HEK293 (cell line): ENCODE measurements around the gene GPR155.

Source experiments
- CTCF ChIA-PET: fragments of 350-600 bp; formaldehyde crosslinking; extraction: SDS; loops from one replicate; lab custom pipeline; 2021; ENCODE audit warnings: antibody characterized with exemption; lab: Yijun Ruan, JAX
- POLR2A ChIA-PET: fragments of 300-600 bp; formaldehyde crosslinking; extraction: SDS; loops from one replicate; lab custom pipeline; 2020; ENCODE audit warnings: antibody characterized with exemption, inconsistent platforms; lab: Yijun Ruan, JAX
- H3K27ac ChIP-seq: fragments of 200-500 bp; sonication (Bioruptor generic); 2 replicates; pipeline ENCODE4 v1.5.1; 2014; ENCODE audit warnings: low read depth, low read length, control low read depth, inconsistent platforms; ENCODE audit errors: extremely low read depth
- H3K36me3 ChIP-seq, 2 experiments: fragments of 200-500 bp in 1 of 2; sonication (Bioruptor generic) in 1 of 2; 1 replicate in 1 of 2; 2 replicates in 1 of 2; pipeline ENCODE4 v1.5.1; 2014 to 2017; ENCODE audit warnings: inconsistent platforms in 2 of 2, low read length in 2 of 2; ENCODE audit not compliant: control insufficient read depth in 2 of 2, insufficient read depth in 1 of 2
- H3K4me1 ChIP-seq: fragments of 200-500 bp; sonication (Bioruptor generic); 2 replicates; pipeline ENCODE4 v1.5.1; 2014; ENCODE audit warnings: mild to moderate bottlenecking, low read length, inconsistent platforms; ENCODE audit not compliant: control insufficient read depth, insufficient read depth
- H3K4me3 ChIP-seq: 2 replicates; pipeline ENCODE4 v1.5.1; 2011; ENCODE audit warnings: low read depth, mild to moderate bottlenecking, control low read depth, low read length, moderate library complexity
- H3K9me3 ChIP-seq: fragments of 200-500 bp; sonication (Bioruptor generic); 2 replicates; pipeline ENCODE4 v1.5.1; 2014; ENCODE audit warnings: low read depth, low read length, inconsistent platforms; ENCODE audit not compliant: control insufficient read depth, insufficient read depth
- GFI1B ChIP-seq: fragments of 450-650 bp; formaldehyde crosslinking; IDR thresholded peaks from 2 replicates; pipeline ENCODE4 v1.5.1; 2016; ENCODE audit warnings: missing biosample characterization, missing genetic modification characterization
- SP3 ChIP-seq: fragments of 450-650 bp; formaldehyde crosslinking; IDR thresholded peaks from 2 replicates; pipeline ENCODE4 v1.5.1; 2016; ENCODE audit warnings: missing biosample characterization, missing genetic modification characterization
- TRIM28 ChIP-seq: IDR thresholded peaks from 2 replicates; pipeline ENCODE4 v1.6.1; 2011; ENCODE audit warnings: low read length, control low read depth, borderline replicate concordance
- WT1 ChIP-seq: fragments of 450-650 bp; formaldehyde crosslinking; IDR thresholded peaks from 2 replicates; pipeline ENCODE4 v1.5.1; 2016; ENCODE audit warnings: missing biosample characterization, missing genetic modification characterization
- ZNF114 ChIP-seq: fragments of 450-650 bp; formaldehyde crosslinking; IDR thresholded peaks from 2 replicates; pipeline ENCODE4 v1.5.0; 2017; ENCODE audit warnings: missing biosample characterization, missing genetic modification characterization
- ZNF157 ChIP-seq: fragments of 450-650 bp; formaldehyde crosslinking; IDR thresholded peaks from 2 replicates; pipeline ENCODE4 v1.5.1; 2016; ENCODE audit warnings: missing biosample characterization, missing genetic modification characterization
- ZNF174 ChIP-seq: fragments of 450-650 bp; formaldehyde crosslinking; IDR thresholded peaks from 2 replicates; pipeline ENCODE4 v1.5.0; 2017; ENCODE audit warnings: missing biosample characterization, mild to moderate bottlenecking, missing genetic modification characterization
- ZNF184 ChIP-seq: fragments of 450-650 bp; IDR thresholded peaks from 2 replicates; pipeline ENCODE4 v1.5.1; 2018; ENCODE audit warnings: missing biosample characterization, mild to moderate bottlenecking, missing genetic modification characterization
- ZNF529 ChIP-seq: fragments of 450-650 bp; formaldehyde crosslinking; IDR thresholded peaks from 2 replicates; pipeline ENCODE4 v1.5.1; 2017; ENCODE audit warnings: missing genetic modification characterization, missing biosample characterization; ENCODE audit not compliant: insufficient replicate concordance
- ZNF544 ChIP-seq: fragments of 450-650 bp; formaldehyde crosslinking; IDR thresholded peaks from 2 replicates; pipeline ENCODE4 v1.5.0; 2017; ENCODE audit warnings: missing biosample characterization, missing genetic modification characterization
- ZNF610 ChIP-seq: fragments of 450-650 bp; formaldehyde crosslinking; IDR thresholded peaks from 2 replicates; pipeline ENCODE4 v1.5.1; 2016; ENCODE audit warnings: missing biosample characterization, missing genetic modification characterization, borderline replicate concordance
- ZNF654 ChIP-seq: fragments of 450-650 bp; formaldehyde crosslinking; IDR thresholded peaks from 2 replicates; pipeline ENCODE4 v1.5.1; 2016; ENCODE audit warnings: low read depth, missing biosample characterization, missing genetic modification characterization
- ZNF658 ChIP-seq: fragments of 450-650 bp; formaldehyde crosslinking; IDR thresholded peaks from 2 replicates; pipeline ENCODE4; 2016; ENCODE audit warnings: missing biosample characterization, missing genetic modification characterization
- ZNF664 ChIP-seq: fragments of 450-650 bp; formaldehyde crosslinking; IDR thresholded peaks from 2 replicates; pipeline ENCODE4 v1.5.1; 2016; ENCODE audit warnings: missing biosample characterization, missing genetic modification characterization
- ZNF692 ChIP-seq: fragments of 450-650 bp; formaldehyde crosslinking; IDR thresholded peaks from 2 replicates; pipeline ENCODE4 v1.5.1; 2016; ENCODE audit warnings: missing biosample characterization, missing genetic modification characterization
- ZNF747 ChIP-seq: fragments of 450-650 bp; formaldehyde crosslinking; IDR thresholded peaks from 2 replicates; pipeline ENCODE4 v1.5.1; 2016; ENCODE audit warnings: missing biosample characterization, missing genetic modification characterization
- ZNF785 ChIP-seq: fragments of 450-650 bp; formaldehyde crosslinking; IDR thresholded peaks from 2 replicates; pipeline ENCODE4 v1.5.1; 2016; ENCODE audit warnings: missing biosample characterization, missing genetic modification characterization
- TF ChIP-seq, protein P1 (sequence below): fragments of 450-650 bp; formaldehyde crosslinking; IDR thresholded peaks from 2 replicates; pipeline ENCODE4 v1.5.1; 2016; ENCODE audit warnings: missing biosample characterization, missing genetic modification characterization
- TF ChIP-seq, protein P2 (sequence below): fragments of 450-650 bp; formaldehyde crosslinking; IDR thresholded peaks from 2 replicates; pipeline ENCODE4 v1.5.1; 2016; ENCODE audit warnings: missing biosample characterization, missing genetic modification characterization

GPR155 gene

GRCh38 chr2:174510583-174511189 is 23.9 kb upstream of the GPR155 start (continued):
- TF ChIP-seq ZNF544 (tag by site-specific recombination) (no peak), ZNF658 (tag by site-specific recombination) (no peak), TRIM28 (peak; percentile 99), ZNF184 (no peak), ZNF610 (tag by site-specific recombination) (0 out of 2 replicates have a peak, but pooled peaks have one; percentile 30), GFI1B (tag by site-specific recombination) (no peak), ZNF785 (tag by site-specific recombination) (no peak), WT1 (tag by site-specific recombination) (no peak), SP3 (no peak), ZNF664 (tag by site-specific recombination) (0 out of 2 replicates have a peak, but pooled peaks have one; percentile 11), ZNF529 (tag by site-specific recombination) (peak; percentile 15), ZNF654 (tag by site-specific recombination) (no peak), ZNF114 (no peak)
- TF ChIP-seq, protein P1, sequence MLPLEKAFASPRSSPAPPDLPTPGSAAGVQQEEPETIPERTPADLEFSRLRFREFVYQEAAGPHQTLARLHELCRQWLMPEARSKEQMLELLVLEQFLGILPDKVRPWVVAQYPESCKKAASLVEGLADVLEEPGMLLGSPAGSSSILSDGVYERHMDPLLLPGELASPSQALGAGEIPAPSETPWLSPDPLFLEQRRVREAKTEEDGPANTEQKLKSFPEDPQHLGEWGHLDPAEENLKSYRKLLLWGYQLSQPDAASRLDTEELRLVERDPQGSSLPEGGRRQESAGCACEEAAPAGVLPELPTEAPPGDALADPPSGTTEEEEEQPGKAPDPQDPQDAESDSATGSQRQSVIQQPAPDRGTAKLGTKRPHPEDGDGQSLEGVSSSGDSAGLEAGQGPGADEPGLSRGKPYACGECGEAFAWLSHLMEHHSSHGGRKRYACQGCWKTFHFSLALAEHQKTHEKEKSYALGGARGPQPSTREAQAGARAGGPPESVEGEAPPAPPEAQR (tag by site-specific recombination): no peak
- TF ChIP-seq, all 188 proteins: peak for 15

GRCh38 chr2:174503161-174503809 is 16.5 kb upstream of the GPR155 start:
- no peak for TF ChIP-seq ZNF692 (tag by site-specific recombination)
- ChIA-PET POLR2A (no interaction called here), CTCF (interaction anchor here (1.0 kb wide), 1 partner anchor 40 kb away, joined by 4 read pairs; no protein-coding TSS in a partner anchor)
- Histone ChIP-seq H3K4me1 (no peaks in the 10 kb centered on the region), H3K27ac (no peak overlapping the region), H3K36me3 (no peaks in the 10 kb centered on the region), H3K4me3 (no peak overlapping the region), H3K9me3 (no peaks in the 10 kb centered on the region)

- Histone ChIP-seq H3K36me3 (no peaks in the 10 kb centered on the region), H3K4me3 (no peak overlapping the region), H3K27ac (no peak overlapping the region), H3K9me3 (no peaks in the 10 kb centered on the region), H3K4me1 (no peaks in the 10 kb centered on the region)
- TF ChIP-seq ZNF157 (tag by site-specific recombination) (no peak), ZNF174 (no peak), ZNF747 (no peak)
- TF ChIP-seq, protein P2, sequence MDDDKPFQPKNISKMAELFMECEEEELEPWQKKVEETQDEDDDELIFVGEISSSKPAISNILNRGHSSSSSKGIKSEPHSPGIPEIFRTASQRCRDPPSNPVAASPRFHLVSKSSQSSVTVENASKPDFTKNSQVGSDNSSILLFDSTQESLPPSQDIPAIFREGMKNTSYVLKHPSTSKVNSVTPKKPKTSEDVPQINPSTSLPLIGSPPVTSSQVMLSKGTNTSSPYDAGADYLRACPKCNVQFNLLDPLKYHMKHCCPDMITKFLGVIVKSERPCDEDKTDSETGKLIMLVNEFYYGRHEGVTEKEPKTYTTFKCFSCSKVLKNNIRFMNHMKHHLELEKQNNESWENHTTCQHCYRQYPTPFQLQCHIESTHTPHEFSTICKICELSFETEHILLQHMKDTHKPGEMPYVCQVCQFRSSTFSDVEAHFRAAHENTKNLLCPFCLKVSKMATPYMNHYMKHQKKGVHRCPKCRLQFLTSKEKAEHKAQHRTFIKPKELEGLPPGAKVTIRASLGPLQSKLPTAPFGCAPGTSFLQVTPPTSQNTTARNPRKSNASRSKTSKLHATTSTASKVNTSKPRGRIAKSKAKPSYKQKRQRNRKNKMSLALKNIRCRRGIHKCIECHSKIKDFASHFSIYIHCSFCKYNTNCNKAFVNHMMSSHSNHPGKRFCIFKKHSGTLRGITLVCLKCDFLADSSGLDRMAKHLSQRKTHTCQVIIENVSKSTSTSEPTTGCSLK (tag by site-specific recombination): no peak
- POLR2A ChIA-PET: no interaction called here
- CTCF ChIA-PET: interaction anchor here (1.0 kb wide), 1 partner anchor 37 kb away, joined by 3 read pairs; no protein-coding TSS in a partner anchor
Observed at GRCh38 chr2:174499371-174499770, 12.5 kb upstream of the GPR155 start.
